Activated B cell treated with CpG ODN at 0.5 μM for 24 hours (primary cell): ENCODE measurements around the gene CILP2. TPM values are rescaled to one million over a fixed set of nuclear protein-coding genes. Genes with fewer than 3 reads are reported as not detected.

Source experiments
- ATAC-seq: fragments of 200-7000 bp; cut with Tn5 transposase; one replicate; pipeline ENCODE4 v1.10.0; 2021; ENCODE audit warnings: low read depth, mild to moderate bottlenecking, moderate library complexity
- CTCF ChIA-PET: fragments of 350-600 bp; sonication (Branson Sonifier 250); formaldehyde crosslinking; loops from one replicate; lab custom pipeline; 2021; ENCODE audit warnings: antibody characterized with exemption; lab: Charles Lee
- POLR2A ChIA-PET: fragments of 350-600 bp; sonication (Branson Sonifier 250); formaldehyde crosslinking; loops from one replicate; lab custom pipeline; 2021; ENCODE audit warnings: antibody characterized with exemption; lab: Charles Lee
- DNase-seq: peaks from one replicate; pipeline ENCODE4 v3.0.0; 2022
- H3K27ac Mint-ChIP-seq: one replicate; pipeline ENCODE4 v1.8.0; 2020; ENCODE audit warnings: mixed read lengths
- H3K27me3 Mint-ChIP-seq: one replicate; pipeline ENCODE4 v1.8.0; 2021; ENCODE audit warnings: mixed read lengths
- H3K36me3 Mint-ChIP-seq: one replicate; pipeline ENCODE4 v1.8.0; 2021; ENCODE audit warnings: low read depth, mixed read lengths
- H3K4me1 Mint-ChIP-seq: one replicate; pipeline ENCODE4 v1.8.0; 2021; ENCODE audit warnings: mixed read lengths
- H3K4me3 Mint-ChIP-seq: one replicate; pipeline ENCODE4 v1.8.0; 2020; ENCODE audit warnings: mild to moderate bottlenecking, mixed read lengths
- H3K9me3 Mint-ChIP-seq: one replicate; pipeline ENCODE4 v1.8.0; 2020; ENCODE audit warnings: mixed read lengths
- intact Hi-C: fragments of 100-400 bp; cut with micrococcal nuclease; formaldehyde crosslinking; loops from one replicate; pipeline ENCODE4 v1.15.1; 2024
- total RNA-seq: library from RNA; stranded (reverse); gene quantifications from 2 replicates; pipeline ENCODE4 v1.2.3, GENCODE V29; 2022
- TF ChIP-seq, protein P1 (sequence below): fragments of 200-600 bp; IDR thresholded peaks from one replicate; pipeline ENCODE4 v1.8.0; 2022; ENCODE audit warnings: antibody characterized with exemption, mild to moderate bottlenecking

The CILP2 gene
- total RNA-seq, 1 donor from 2014 or later: 0.27 TPM

DNA sequence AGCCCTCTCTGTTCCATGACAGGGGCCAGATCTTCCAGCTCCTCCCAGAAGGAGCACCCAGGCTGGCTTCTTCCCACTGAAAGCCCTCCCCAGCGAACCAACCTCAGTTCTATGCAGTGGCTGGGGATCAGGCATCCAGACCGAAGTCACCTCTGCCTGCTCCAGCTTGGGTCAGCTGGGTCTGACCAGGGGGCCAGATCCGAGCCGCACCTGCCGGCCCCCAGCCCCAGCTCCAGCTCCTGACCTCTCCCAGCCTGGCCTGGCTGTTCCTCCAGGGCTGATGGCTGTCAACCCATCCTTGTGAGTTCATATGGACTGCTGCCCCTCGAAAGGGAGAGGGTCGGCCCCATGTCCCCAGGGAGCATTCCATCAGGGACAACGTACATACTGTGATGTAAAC is 30.7 kb upstream of the CILP2 start:
- ChIA-PET CTCF (interaction anchor here (1.0 to 1.7 kb wide), 3 partner anchors 16 to 140 kb away, joined by 3 to 6 read pairs (median 4); no protein-coding TSS in a partner anchor), POLR2A (interaction anchor here (0.8 kb wide), 1 partner anchor 122 kb away, joined by 3 read pairs; no protein-coding TSS in a partner anchor)
- Mint-ChIP-seq H3K27me3 (no peaks in the 10 kb centered on the region), H3K9me3 (no peaks in the 10 kb centered on the region), H3K4me1 (no peaks in the 10 kb centered on the region), H3K27ac (no peak overlapping the region), H3K4me3 (no peak overlapping the region), H3K36me3 (peaks cover 50% of the 10 kb centered on the region)
- no peak for DNase-seq
- no peak for ATAC-seq
- TF ChIP-seq, protein P1, sequence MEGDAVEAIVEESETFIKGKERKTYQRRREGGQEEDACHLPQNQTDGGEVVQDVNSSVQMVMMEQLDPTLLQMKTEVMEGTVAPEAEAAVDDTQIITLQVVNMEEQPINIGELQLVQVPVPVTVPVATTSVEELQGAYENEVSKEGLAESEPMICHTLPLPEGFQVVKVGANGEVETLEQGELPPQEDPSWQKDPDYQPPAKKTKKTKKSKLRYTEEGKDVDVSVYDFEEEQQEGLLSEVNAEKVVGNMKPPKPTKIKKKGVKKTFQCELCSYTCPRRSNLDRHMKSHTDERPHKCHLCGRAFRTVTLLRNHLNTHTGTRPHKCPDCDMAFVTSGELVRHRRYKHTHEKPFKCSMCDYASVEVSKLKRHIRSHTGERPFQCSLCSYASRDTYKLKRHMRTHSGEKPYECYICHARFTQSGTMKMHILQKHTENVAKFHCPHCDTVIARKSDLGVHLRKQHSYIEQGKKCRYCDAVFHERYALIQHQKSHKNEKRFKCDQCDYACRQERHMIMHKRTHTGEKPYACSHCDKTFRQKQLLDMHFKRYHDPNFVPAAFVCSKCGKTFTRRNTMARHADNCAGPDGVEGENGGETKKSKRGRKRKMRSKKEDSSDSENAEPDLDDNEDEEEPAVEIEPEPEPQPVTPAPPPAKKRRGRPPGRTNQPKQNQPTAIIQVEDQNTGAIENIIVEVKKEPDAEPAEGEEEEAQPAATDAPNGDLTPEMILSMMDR: no peak
- intact Hi-C loops: no loop called here

DNA sequence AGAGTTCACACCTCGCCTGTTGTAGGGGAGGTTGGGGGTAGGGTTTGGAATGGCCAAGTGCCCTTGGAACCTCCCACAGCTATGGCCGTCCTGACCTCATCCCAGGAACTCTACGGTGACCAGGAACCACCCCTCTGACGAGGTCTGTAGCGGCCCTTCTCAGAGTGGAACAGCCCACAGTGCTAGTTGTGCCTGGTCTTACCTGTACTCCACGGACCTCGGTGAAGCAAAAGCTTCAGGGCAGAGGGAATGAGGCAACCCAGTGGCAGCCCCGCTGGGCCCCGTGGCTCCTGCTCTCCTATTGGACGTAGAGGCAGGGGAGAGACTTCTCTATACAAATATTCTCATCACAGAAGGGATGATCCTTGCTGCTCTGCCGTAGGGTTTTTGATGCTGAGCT is 29.8 kb upstream of the CILP2 start:
- intact Hi-C loops: no loop called here
- Mint-ChIP-seq H3K9me3 (no peaks in the 10 kb centered on the region), H3K4me3 (no peak overlapping the region), H3K36me3 (peaks cover 42% of the 10 kb centered on the region), H3K4me1 (no peaks in the 10 kb centered on the region), H3K27ac (no peak overlapping the region), H3K27me3 (no peaks in the 10 kb centered on the region)
- CTCF ChIA-PET: interaction anchor here (1.5 to 1.7 kb wide), 2 partner anchors 17 to 141 kb away, joined by 4 to 6 read pairs; no protein-coding TSS in a partner anchor
- POLR2A ChIA-PET: no interaction called here
- ATAC-seq (no peak), DNase-seq (no peak)
- TF ChIP-seq, protein P1: no peak

DNA sequence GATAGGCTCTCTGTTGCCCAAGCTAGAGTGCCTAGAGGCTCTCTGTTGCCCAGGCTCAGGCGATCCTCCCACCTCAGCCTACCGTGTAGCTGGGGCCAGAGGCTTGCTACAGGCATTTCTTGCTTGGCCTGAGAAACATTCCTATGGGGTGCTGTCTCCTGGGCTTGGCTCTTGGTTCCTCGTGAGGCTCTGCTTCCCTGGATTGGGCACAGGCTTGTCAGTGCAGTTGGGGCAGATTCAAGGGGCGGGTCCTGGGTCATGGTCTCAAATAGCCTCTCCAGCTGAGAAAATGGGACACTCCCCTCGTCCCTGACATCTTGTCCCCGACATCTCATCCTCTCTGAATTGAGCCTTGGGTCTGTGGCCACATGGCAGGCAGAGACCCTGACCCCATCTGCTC is 27.6 kb upstream of the CILP2 start:
- Mint-ChIP-seq H3K9me3 (no peaks in the 10 kb centered on the region), H3K4me1 (peaks cover 3% of the 10 kb centered on the region), H3K4me3 (no peak overlapping the region), H3K36me3 (peaks cover 21% of the 10 kb centered on the region), H3K27ac (no peak overlapping the region), H3K27me3 (no peaks in the 10 kb centered on the region)
- ATAC-seq (no peak), DNase-seq (no peak)
- intact Hi-C loops: no loop called here
- TF ChIP-seq, protein P1: no peak
- POLR2A ChIA-PET: no interaction called here
- CTCF ChIA-PET: interaction anchor here (0.8 kb wide), 1 partner anchor 43 kb away, joined by 3 read pairs; no protein-coding TSS in a partner anchor

DNA sequence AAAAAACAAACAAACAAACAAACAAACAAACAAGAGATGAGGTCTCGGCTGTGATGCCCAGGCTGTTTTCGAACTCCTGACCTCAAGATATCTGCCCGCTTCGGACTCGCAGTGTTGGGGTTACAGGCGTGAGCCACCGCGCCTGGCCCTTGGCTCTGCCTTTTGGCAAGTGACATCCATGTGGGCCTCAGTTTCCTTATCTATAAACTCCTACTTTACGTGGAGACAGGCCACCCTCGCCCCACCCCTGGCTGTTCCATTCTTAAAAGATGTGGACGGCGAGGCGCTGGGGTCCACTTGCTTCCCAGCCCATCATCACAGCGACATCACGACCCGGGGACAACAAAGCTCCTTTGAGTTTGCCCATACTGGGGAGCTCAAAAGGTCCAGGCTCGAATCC is 24.4 kb upstream of the CILP2 start:
- H3K27me3 Mint-ChIP-seq: no peaks in the 10 kb centered on the region
- H3K36me3 Mint-ChIP-seq: peaks cover 5% of the 10 kb centered on the region
- TF ChIP-seq, protein P1: no peak
- ChIA-PET POLR2A (interaction anchor here (0.5 to 1.2 kb wide), 3 partner anchors 128 to 1955 kb away, joined by 3 to 4 read pairs (median 3); no protein-coding TSS in a partner anchor), CTCF (no interaction called here)
- H3K9me3 Mint-ChIP-seq: no peaks in the 10 kb centered on the region
- peaks cover 24% of the 10 kb centered on the region for H3K4me1 Mint-ChIP-seq
- intact Hi-C loops: no loop called here
- ATAC-seq (no peak), DNase-seq (no peak)
- H3K4me3 Mint-ChIP-seq: no peak overlapping the region
- H3K27ac Mint-ChIP-seq: no peak overlapping the region

DNA sequence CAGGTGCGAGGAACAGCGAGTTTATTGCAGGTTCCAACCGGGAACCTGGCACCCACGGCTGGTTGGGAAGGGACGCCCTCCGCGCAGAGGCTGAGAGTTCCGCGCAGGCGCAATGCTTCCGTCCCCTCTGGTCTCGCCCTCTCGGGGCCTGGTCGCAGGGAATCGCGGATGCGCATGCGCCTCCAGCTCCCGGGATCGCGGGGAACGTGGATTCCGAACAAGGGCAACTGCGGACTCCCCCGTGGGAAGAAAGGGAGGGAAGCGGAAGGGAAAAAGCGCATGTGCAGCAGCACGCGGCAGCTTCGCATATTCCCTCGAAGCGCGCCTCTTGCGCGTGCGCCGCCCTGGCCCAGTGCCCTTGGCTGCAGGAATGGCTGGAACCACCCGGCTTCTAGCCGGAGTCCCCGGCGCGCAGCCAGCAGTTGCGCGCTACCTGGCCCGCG is 23.8 kb upstream of the CILP2 start:
- Mint-ChIP-seq H3K4me3 (peak overlapping the region; percentile 70), H3K36me3 (peaks cover 8% of the 10 kb centered on the region), H3K9me3 (no peaks in the 10 kb centered on the region), H3K27me3 (no peaks in the 10 kb centered on the region), H3K27ac (no peak overlapping the region), H3K4me1 (peaks cover 27% of the 10 kb centered on the region)
- POLR2A ChIA-PET: interaction anchor here (0.5 to 1.2 kb wide), 3 partner anchors 129 to 1955 kb away, joined by 3 to 4 read pairs (median 3); no protein-coding TSS in a partner anchor
- CTCF ChIA-PET: no interaction called here
- TF ChIP-seq, protein P1: no peak
- intact Hi-C loops: no loop called here
- DNase-seq (no peak), ATAC-seq (no peak)
